GM12878 (cell line): Measurements from ENCODE around the gene C2orf80. TPM values are rescaled to one million over a fixed set of nuclear protein-coding genes. Genes with fewer than 3 reads are reported as not detected.

Source experiments
- ATAC-seq: fragments of 200-7000 bp; cut with Tn5 transposase; 3 replicates; pipeline ENCODE4 v1.9.1; 2020; ENCODE audit warnings: mild to moderate bottlenecking, moderate library complexity
- BruUV-seq: library from RNA; stranded (reverse); fragments of 400-500 nt; replicated peaks from 2 replicates; lab custom pipeline; 2021; lab: Mats Ljungman, UMichigan
- CTCF ChIA-PET: fragments of 300-600 bp; sonication (Branson Sonifier 250); formaldehyde crosslinking; extraction: SDS; loops from one replicate; lab custom pipeline; 2021; ENCODE audit warnings: inconsistent platforms; lab: Yijun Ruan, JAX
- POLR2A ChIA-PET: fragments of 350-600 bp; formaldehyde crosslinking; extraction: SDS; loops from one replicate; lab custom pipeline; 2021; ENCODE audit warnings: inconsistent platforms; lab: Charles Lee
- RAD21 ChIA-PET: fragments of 300-600 bp; sonication (Branson Sonifier 250); formaldehyde crosslinking; loops from one replicate; lab custom pipeline; 2023; ENCODE audit warnings: antibody characterized with exemption; ENCODE audit not compliant: unreplicated experiment; lab: Charles Lee
- SMC1A ChIA-PET: fragments of 300-600 bp; sonication (Branson Sonifier 250); formaldehyde crosslinking; loops from one replicate; lab custom pipeline; 2023; ENCODE audit not compliant: unreplicated experiment, uncharacterized antibody; lab: Charles Lee
- DNase-seq: peaks from one replicate; pipeline ENCODE4 v3.0.0-alpha.2; 2011; ENCODE audit warnings: low read depth, low spot score
- FAIRE-seq: peaks from 3 replicates; lab custom pipeline; 2011; peaks lifted over from hg19 to GRCh38; lab: Jason Lieb, UNC
- H2AFZ ChIP-seq: 2 replicates; pipeline ENCODE4 v1.6.0; 2011; ENCODE audit warnings: low read depth, low read length, control low read depth; ENCODE audit not compliant: control insufficient read depth
- H3K27ac ChIP-seq: 2 replicates; pipeline ENCODE4 v1.5.1; 2011; ENCODE audit warnings: control low read depth; ENCODE audit not compliant: control insufficient read depth, insufficient read depth
- H3K27me3 ChIP-seq, 2 experiments: replicated peaks in 1 of 2; 2 replicates each; pipeline versions ENCODE4 v1.6.0 to v1.6.1; 2011; ENCODE audit warnings: low read length in 1 of 2; ENCODE audit not compliant: control insufficient read depth in 2 of 2, insufficient read depth in 2 of 2
- H3K36me3 ChIP-seq, 2 experiments: 2 replicates each; pipeline ENCODE4 v1.5.1; 2011; ENCODE audit warnings: low read length in 1 of 2; ENCODE audit not compliant: control insufficient read depth in 2 of 2, insufficient read depth in 2 of 2
- H3K4me1 ChIP-seq: 2 replicates; pipeline ENCODE4 v1.6.1; 2011; ENCODE audit warnings: mild to moderate bottlenecking, low read length, moderate library complexity, mixed read lengths; ENCODE audit not compliant: control insufficient read depth, insufficient read depth
- H3K4me2 ChIP-seq: 2 replicates; pipeline ENCODE4 v1.6.0; 2011; ENCODE audit warnings: control low read depth; ENCODE audit not compliant: control insufficient read depth, insufficient read depth
- H3K4me3 ChIP-seq: fragments of 200-600 bp; sonication (generic); 2 replicates; pipeline ENCODE4 v1.5.1; 2016
- H3K79me2 ChIP-seq: 2 replicates; pipeline ENCODE4 v1.6.0; 2011; ENCODE audit warnings: low read length; ENCODE audit not compliant: control insufficient read depth, insufficient read depth
- H3K9ac ChIP-seq: 2 replicates; pipeline ENCODE4 v1.8.0; 2011; ENCODE audit warnings: low read length, control low read depth, mixed read lengths; ENCODE audit not compliant: control insufficient read depth, insufficient read depth
- H3K9me3 ChIP-seq: replicated peaks from 3 replicates; pipeline ENCODE4 v1.5.1; 2011; ENCODE audit warnings: mild to moderate bottlenecking, low read length; ENCODE audit not compliant: control insufficient read depth, insufficient read depth
- H4K20me1 ChIP-seq: 2 replicates; pipeline ENCODE4 v1.6.0; 2011; ENCODE audit not compliant: control insufficient read depth, insufficient read depth
- BACH1 ChIP-seq: fragments of 450-650 bp; IDR thresholded peaks from 2 replicates; pipeline ENCODE4 v1.6.1; 2017; ENCODE audit warnings: mild to moderate bottlenecking, borderline replicate concordance
- BMI1 ChIP-seq: fragments of 450-650 bp; IDR thresholded peaks from 2 replicates; pipeline ENCODE4 v1.6.1; 2016; ENCODE audit warnings: mild to moderate bottlenecking, moderate library complexity, borderline replicate concordance
- CREB1 ChIP-seq: IDR thresholded peaks from 2 replicates; pipeline ENCODE4 v1.6.1; 2012; ENCODE audit warnings: low read depth, mild to moderate bottlenecking, inconsistent platforms
- DPF2 ChIP-seq: fragments of 450-650 bp; IDR thresholded peaks from 2 replicates; pipeline ENCODE4 v1.6.1; 2017; ENCODE audit warnings: mild to moderate bottlenecking
- EED ChIP-seq: sonication (generic); IDR thresholded peaks from 2 replicates; pipeline ENCODE4 v1.6.1; 2016; ENCODE audit warnings: antibody characterized with exemption, low read depth
- FOXM1 ChIP-seq: IDR thresholded peaks from 2 replicates; pipeline ENCODE4 v1.6.1; 2012; ENCODE audit warnings: low read depth, mild to moderate bottlenecking, inconsistent platforms, low read length, moderate library complexity
- PAX5 ChIP-seq: IDR thresholded peaks from 2 replicates; pipeline ENCODE4 v1.6.1; 2011; ENCODE audit warnings: low read depth, low read length, borderline replicate concordance
- SREBF2 ChIP-seq: IDR thresholded peaks from 2 replicates; pipeline ENCODE4 v1.6.1; 2012; ENCODE audit warnings: mild to moderate bottlenecking, low read length
- ZNF384 ChIP-seq: IDR thresholded peaks from 2 replicates; pipeline ENCODE4 v1.6.1; 2012; ENCODE audit warnings: low read depth, mild to moderate bottlenecking, low read length, improper control_type of control experiment, borderline replicate concordance
- WGBS: methylation state at CpG from one replicate; pipeline ENCODE4 v1.1.6; 2016; ENCODE audit warnings: low lambda C conversion rate; ENCODE audit not compliant: insufficient replicate concordance, insufficient coverage; ENCODE audit errors: missing lambda C conversion rate; 5-methylcytosine and 5-hydroxymethylcytosine counted together
- in situ Hi-C: fragments of 300-500 bp; cut with MboI; formaldehyde crosslinking; loops from 9 replicates; pipeline ENCODE4 v1.14.3; 2018; ENCODE audit warnings: mixed read lengths
- intact Hi-C: fragments of 100-400 bp; cut with micrococcal nuclease; formaldehyde crosslinking; loops from one replicate; pipeline ENCODE4 v1.14.2; 2022; ENCODE audit not compliant: unreplicated experiment
- polyA plus RNA-seq, 11 experiments: library from polyadenylated mRNA; depleted of rRNA in 4 of 11; unstranded in 6 of 11; stranded (reverse) in 5 of 11; fragments of >200 nt; fragmentation: Nextera tagmentation in 4 of 11; fragmentation: Illumina TruSeq in 1 of 11; extraction: Ambion mirVana in 4 of 11; extraction: Trizol in 1 of 11; gene quantifications; 1 replicate in 1 of 11; 2 replicates in 10 of 11; pipeline versions ENCODE4 v1.2.1 to v1.2.3, GENCODE V29; 2011 to 2016; ENCODE audit warnings: inconsistent platforms in 2 of 11, missing spikeins in 2 of 11, low read depth in 1 of 11
- total RNA-seq, 4 experiments: library from RNA; depleted of rRNA in 3 of 4; stranded (reverse); fragments of >200 nt in 3 of 4; fragmentation: Illumina TruSeq in 1 of 4; extraction: Trizol in 1 of 4; gene quantifications; 2 replicates each; pipeline versions ENCODE4 v1.2.1 to v1.2.3, GENCODE V29; 2013 to 2021
- TF ChIP-seq, protein P1 (sequence below): IDR thresholded peaks from 2 replicates; pipeline ENCODE4 v1.6.1; 2011; ENCODE audit warnings: low read depth, mild to moderate bottlenecking, low read length, moderate library complexity, borderline replicate concordance; ENCODE audit errors: extremely low read depth
- TF ChIP-seq, protein P2 (sequence below): fragments of 450-650 bp; IDR thresholded peaks from 2 replicates; pipeline ENCODE4 v1.6.1; 2016; ENCODE audit warnings: mild to moderate bottlenecking, moderate library complexity, borderline replicate concordance
- TF ChIP-seq, protein P3 (sequence below): fragments of 450-650 bp; IDR thresholded peaks from 2 replicates; pipeline ENCODE4 v1.6.1; 2017; ENCODE audit warnings: mild to moderate bottlenecking, moderate library complexity
- TF ChIP-seq, protein P4 (sequence below): IDR thresholded peaks from 2 replicates; pipeline ENCODE4 v1.6.1; 2012; ENCODE audit warnings: low read depth, low read length, improper control_type of control experiment
- TF ChIP-seq, protein P5 (sequence below): fragments of 450-650 bp; IDR thresholded peaks from 2 replicates; pipeline ENCODE4 v1.6.1; 2016; ENCODE audit warnings: mild to moderate bottlenecking

The C2orf80 gene
- total and polyA plus RNA-seq, 10 of the 15 experiments (the other 5 are each of a cell fraction or from before 2014, with no cell fraction given): not detected

DNA sequence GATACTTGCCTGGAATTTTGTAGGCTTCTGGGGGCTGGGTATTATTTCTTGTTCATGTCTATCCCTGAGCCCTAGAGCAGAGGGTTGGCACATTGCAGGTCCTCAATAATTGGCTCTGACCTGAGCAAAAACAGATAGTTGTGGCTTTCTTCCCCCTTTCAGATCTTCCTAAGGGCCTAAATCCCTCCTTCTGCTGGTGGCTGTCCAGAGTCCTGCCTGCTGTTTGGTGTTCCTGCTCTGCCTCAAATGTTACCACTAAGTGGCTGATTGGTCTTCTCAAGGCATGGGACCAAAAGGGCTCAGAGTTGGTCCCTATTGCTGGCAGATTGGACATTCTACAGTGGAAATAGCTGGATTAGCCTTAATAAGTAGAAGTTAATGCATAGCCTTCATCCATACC lies 42.8 kb downstream of the C2orf80 start (continued):
- no peak for TF ChIP-seq BACH1
- TF ChIP-seq, protein P1, sequence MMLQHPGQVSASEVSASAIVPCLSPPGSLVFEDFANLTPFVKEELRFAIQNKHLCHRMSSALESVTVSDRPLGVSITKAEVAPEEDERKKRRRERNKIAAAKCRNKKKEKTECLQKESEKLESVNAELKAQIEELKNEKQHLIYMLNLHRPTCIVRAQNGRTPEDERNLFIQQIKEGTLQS: no peak
- TF ChIP-seq PAX5: no peak
- TF ChIP-seq, protein P2, sequence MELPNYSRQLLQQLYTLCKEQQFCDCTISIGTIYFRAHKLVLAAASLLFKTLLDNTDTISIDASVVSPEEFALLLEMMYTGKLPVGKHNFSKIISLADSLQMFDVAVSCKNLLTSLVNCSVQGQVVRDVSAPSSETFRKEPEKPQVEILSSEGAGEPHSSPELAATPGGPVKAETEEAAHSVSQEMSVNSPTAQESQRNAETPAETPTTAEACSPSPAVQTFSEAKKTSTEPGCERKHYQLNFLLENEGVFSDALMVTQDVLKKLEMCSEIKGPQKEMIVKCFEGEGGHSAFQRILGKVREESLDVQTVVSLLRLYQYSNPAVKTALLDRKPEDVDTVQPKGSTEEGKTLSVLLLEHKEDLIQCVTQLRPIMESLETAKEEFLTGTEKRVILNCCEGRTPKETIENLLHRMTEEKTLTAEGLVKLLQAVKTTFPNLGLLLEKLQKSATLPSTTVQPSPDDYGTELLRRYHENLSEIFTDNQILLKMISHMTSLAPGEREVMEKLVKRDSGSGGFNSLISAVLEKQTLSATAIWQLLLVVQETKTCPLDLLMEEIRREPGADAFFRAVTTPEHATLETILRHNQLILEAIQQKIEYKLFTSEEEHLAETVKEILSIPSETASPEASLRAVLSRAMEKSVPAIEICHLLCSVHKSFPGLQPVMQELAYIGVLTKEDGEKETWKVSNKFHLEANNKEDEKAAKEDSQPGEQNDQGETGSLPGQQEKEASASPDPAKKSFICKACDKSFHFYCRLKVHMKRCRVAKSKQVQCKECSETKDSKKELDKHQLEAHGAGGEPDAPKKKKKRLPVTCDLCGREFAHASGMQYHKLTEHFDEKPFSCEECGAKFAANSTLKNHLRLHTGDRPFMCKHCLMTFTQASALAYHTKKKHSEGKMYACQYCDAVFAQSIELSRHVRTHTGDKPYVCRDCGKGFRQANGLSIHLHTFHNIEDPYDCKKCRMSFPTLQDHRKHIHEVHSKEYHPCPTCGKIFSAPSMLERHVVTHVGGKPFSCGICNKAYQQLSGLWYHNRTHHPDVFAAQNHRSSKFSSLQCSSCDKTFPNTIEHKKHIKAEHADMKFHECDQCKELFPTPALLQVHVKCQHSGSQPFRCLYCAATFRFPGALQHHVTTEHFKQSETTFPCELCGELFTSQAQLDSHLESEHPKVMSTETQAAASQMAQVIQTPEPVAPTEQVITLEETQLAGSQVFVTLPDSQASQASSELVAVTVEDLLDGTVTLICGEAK: no peak

DNA sequence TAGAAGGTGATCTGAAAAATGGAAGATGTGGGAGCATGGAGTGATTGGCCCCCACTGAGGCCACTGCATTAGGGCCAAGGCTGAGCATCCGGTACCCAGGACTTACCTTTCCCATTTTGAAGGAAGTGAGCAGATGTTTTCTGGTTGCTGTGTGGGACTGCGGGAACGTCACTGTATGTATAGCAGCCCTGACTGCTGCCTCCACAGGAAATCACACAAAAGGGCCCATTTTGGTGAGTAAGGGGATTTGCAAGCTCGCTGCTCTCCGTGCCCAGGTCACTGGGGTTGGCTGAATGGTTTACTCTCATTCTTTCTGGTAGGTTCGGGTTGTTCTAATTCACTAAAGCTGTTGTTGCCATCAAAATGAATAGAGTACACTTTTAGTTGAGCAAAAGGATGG lies 43.8 kb downstream of the C2orf80 start, which contains the start of gene CRYGB:
Gene CRYGB (minus strand): TSS at position 153 of the 400 bp plus-strand sequence. CDS start 38 bp downstream, at position 115.
- BruUV-seq: no TSS peak
- ATAC-seq (no peak), FAIRE-seq (no peak), DNase-seq (no peak)
- Histone ChIP-seq H3K27ac (no peak within 1 kb of the TSS), H3K9me3 (no peaks in the 10 kb centered on the region), H3K36me3 (no peaks in the 10 kb centered on the region), H3K4me3 (no peak within 1 kb of the TSS), H2AFZ (no peak within 1 kb of the TSS), H3K4me1 (no peaks in the 10 kb centered on the region), H3K79me2 (no peaks in the 10 kb centered on the region), H3K27me3 (no peaks in the 10 kb centered on the region; a peak in 1 of 4 replicates), H3K4me2 (no peak within 1 kb of the TSS), H3K9ac (no peak within 1 kb of the TSS), H4K20me1 (no peaks in the 10 kb centered on the region)
- POLR2A ChIA-PET: no interaction called here
- intact Hi-C loops (no loop called here), in situ Hi-C loops (no loop called here)
- RAD21 ChIA-PET: no interaction called here
- CTCF ChIA-PET: no interaction called here
- 47% methylated on average over 6 of the region's 6 CpGs for WGBS
- SMC1A ChIA-PET: no interaction called here
- TF ChIP-seq DPF2: no peak
- TF ChIP-seq EED: no peak
- TF ChIP-seq FOXM1: no peak
- TF ChIP-seq, protein P3, sequence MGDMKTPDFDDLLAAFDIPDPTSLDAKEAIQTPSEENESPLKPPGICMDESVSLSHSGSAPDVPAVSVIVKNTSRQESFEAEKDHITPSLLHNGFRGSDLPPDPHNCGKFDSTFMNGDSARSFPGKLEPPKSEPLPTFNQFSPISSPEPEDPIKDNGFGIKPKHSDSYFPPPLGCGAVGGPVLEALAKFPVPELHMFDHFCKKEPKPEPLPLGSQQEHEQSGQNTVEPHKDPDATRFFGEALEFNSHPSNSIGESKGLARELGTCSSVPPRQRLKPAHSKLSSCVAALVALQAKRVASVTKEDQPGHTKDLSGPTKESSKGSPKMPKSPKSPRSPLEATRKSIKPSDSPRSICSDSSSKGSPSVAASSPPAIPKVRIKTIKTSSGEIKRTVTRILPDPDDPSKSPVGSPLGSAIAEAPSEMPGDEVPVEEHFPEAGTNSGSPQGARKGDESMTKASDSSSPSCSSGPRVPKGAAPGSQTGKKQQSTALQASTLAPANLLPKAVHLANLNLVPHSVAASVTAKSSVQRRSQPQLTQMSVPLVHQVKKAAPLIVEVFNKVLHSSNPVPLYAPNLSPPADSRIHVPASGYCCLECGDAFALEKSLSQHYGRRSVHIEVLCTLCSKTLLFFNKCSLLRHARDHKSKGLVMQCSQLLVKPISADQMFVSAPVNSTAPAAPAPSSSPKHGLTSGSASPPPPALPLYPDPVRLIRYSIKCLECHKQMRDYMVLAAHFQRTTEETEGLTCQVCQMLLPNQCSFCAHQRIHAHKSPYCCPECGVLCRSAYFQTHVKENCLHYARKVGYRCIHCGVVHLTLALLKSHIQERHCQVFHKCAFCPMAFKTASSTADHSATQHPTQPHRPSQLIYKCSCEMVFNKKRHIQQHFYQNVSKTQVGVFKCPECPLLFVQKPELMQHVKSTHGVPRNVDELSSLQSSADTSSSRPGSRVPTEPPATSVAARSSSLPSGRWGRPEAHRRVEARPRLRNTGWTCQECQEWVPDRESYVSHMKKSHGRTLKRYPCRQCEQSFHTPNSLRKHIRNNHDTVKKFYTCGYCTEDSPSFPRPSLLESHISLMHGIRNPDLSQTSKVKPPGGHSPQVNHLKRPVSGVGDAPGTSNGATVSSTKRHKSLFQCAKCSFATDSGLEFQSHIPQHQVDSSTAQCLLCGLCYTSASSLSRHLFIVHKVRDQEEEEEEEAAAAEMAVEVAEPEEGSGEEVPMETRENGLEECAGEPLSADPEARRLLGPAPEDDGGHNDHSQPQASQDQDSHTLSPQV: no peak
- TF ChIP-seq CREB1: no peak
- no peak for TF ChIP-seq ZNF384
- TF ChIP-seq SREBF2: no peak
- TF ChIP-seq, protein P4, sequence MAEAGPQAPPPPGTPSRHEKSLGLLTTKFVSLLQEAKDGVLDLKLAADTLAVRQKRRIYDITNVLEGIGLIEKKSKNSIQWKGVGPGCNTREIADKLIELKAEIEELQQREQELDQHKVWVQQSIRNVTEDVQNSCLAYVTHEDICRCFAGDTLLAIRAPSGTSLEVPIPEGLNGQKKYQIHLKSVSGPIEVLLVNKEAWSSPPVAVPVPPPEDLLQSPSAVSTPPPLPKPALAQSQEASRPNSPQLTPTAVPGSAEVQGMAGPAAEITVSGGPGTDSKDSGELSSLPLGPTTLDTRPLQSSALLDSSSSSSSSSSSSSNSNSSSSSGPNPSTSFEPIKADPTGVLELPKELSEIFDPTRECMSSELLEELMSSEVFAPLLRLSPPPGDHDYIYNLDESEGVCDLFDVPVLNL: no peak
- TF ChIP-seq, protein P5, sequence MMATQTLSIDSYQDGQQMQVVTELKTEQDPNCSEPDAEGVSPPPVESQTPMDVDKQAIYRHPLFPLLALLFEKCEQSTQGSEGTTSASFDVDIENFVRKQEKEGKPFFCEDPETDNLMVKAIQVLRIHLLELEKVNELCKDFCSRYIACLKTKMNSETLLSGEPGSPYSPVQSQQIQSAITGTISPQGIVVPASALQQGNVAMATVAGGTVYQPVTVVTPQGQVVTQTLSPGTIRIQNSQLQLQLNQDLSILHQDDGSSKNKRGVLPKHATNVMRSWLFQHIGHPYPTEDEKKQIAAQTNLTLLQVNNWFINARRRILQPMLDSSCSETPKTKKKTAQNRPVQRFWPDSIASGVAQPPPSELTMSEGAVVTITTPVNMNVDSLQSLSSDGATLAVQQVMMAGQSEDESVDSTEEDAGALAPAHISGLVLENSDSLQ: no peak
- no peak for TF ChIP-seq BMI1
